HepG2 (cell line): ENCODE data around the gene SLC39A1. TPM values are rescaled to one million over a fixed set of nuclear protein-coding genes. Genes with fewer than 3 reads are reported as not detected.

ENCODE experiments used
- HMGXB3 ChIP-seq: sonication (generic); formaldehyde crosslinking; IDR thresholded peaks from 2 replicates; pipeline ENCODE4 v1.4.0; 2020; ENCODE audit warnings: missing genetic modification reagents, borderline replicate concordance
- JUN ChIP-seq: sonication (generic); formaldehyde crosslinking; IDR thresholded peaks from 2 replicates; pipeline ENCODE4 v1.4.0; 2020; ENCODE audit warnings: mild to moderate bottlenecking, missing genetic modification reagents
- MTF1 ChIP-seq: sonication (generic); formaldehyde crosslinking; IDR thresholded peaks from 2 replicates; pipeline ENCODE4 v1.5.0; 2020; ENCODE audit warnings: missing genetic modification reagents
- MYNN ChIP-seq: sonication (generic); formaldehyde crosslinking; IDR thresholded peaks from 2 replicates; pipeline ENCODE4 v1.4.0; 2020; ENCODE audit warnings: mild to moderate bottlenecking, low read depth, missing genetic modification reagents
- RERE ChIP-seq: IDR thresholded peaks from 2 replicates; pipeline ENCODE4 v1.6.1; 2016; ENCODE audit warnings: low read depth, missing genetic modification reagents, missing compliant biosample characterization
- SOX6 ChIP-seq, 2 experiments: fragments of 450-650 bp in 1 of 2; sonication (generic) in 1 of 2; formaldehyde crosslinking in 1 of 2; IDR thresholded peaks; 2 replicates each; pipeline versions ENCODE4 v1.4.0 to v1.6.1; 2017 to 2020; ENCODE audit warnings: antibody characterized with exemption in 1 of 2, mild to moderate bottlenecking in 1 of 2, missing genetic modification reagents in 1 of 2
- THAP9 ChIP-seq: sonication (generic); formaldehyde crosslinking; IDR thresholded peaks from 2 replicates; pipeline ENCODE4; 2020; ENCODE audit warnings: missing genetic modification reagents, mild to moderate bottlenecking, borderline replicate concordance
- XRCC5 ChIP-seq: fragments of 200-400 bp; formaldehyde crosslinking; optimal IDR thresholded peaks from 2 replicates; pipeline ENCODE3; 2017; ENCODE audit warnings: mild to moderate bottlenecking, low read length
- ZNF280D ChIP-seq: sonication (generic); formaldehyde crosslinking; IDR thresholded peaks from 2 replicates; pipeline ENCODE4 v1.5.1; 2020; ENCODE audit warnings: mild to moderate bottlenecking, missing genetic modification reagents
- ZNF7 ChIP-seq: IDR thresholded peaks from 2 replicates; pipeline ENCODE4 v1.6.1; 2016; ENCODE audit warnings: missing biosample characterization, missing genetic modification reagents
- ZNF775 ChIP-seq: sonication (generic); formaldehyde crosslinking; IDR thresholded peaks from 2 replicates; pipeline ENCODE4 v1.4.0; 2020; ENCODE audit warnings: missing genetic modification reagents, mild to moderate bottlenecking, moderate library complexity, borderline replicate concordance
- polyA plus RNA-seq, 8 experiments: library from polyadenylated mRNA; depleted of rRNA in 3 of 8; stranded (reverse) in 7 of 8; unstranded in 1 of 8; fragments of >200 nt; fragmentation: Illumina TruSeq in 4 of 8; extraction: Trizol in 4 of 8; gene quantifications; 2 replicates each; pipeline versions ENCODE4 v1.2.1 to v1.2.3, GENCODE V29; 2011 to 2016; ENCODE audit warnings: low read depth in 4 of 8, missing spikeins in 1 of 8, mixed read lengths in 1 of 8; ENCODE audit not compliant: insufficient read depth in 1 of 8
- total RNA-seq, 5 experiments: library from RNA; depleted of rRNA; stranded (reverse); fragments of >200 nt; fragmentation: Illumina TruSeq; extraction: Trizol; gene quantifications; 2 replicates each; pipeline ENCODE4 v1.2.3, GENCODE V29; 2016; ENCODE audit warnings: low read depth in 1 of 5

Gene SLC39A1
- total and polyA plus RNA-seq, 2 of the 13 experiments (the other 11 are each of a cell fraction or from before 2014, with no cell fraction given): 71.2 to 78.4 TPM

- TF ChIP-seq ZNF280D (CRISPR knock-in tag): no peak; the same call in 1 of the 2 replicates
- TF ChIP-seq HMGXB3 (CRISPR knock-in tag): 0 out of 2 replicates have a peak, but pooled peaks have one; percentile 26
- TF ChIP-seq ZNF775 (CRISPR knock-in tag): no peak
- TF ChIP-seq MYNN (CRISPR knock-in tag): no peak
- no peak for TF ChIP-seq MTF1
- no peak for TF ChIP-seq ZNF7
- TF ChIP-seq JUN (CRISPR knock-in tag): no peak
- TF ChIP-seq XRCC5: no peak
- TF ChIP-seq SOX6 (IDR thresholded peaks at IDR 0.05): no peak
- TF ChIP-seq SOX6 (CRISPR knock-in tag; IDR thresholded peaks at IDR 0.05): no peak; the same call in none of the 2 replicates
- no peak for TF ChIP-seq RERE
- peak; percentile 23 for TF ChIP-seq THAP9 (CRISPR knock-in tag)
Measured at GRCh38 chr1:153963030-153963849, at the start of gene SLC39A1 (continued).
